Renal pelvis (tissue), 4 donors: ENCODE data around the gene TRAPPC2. TPM values are rescaled to one million over a fixed set of nuclear protein-coding genes. Genes with fewer than 3 reads are reported as not detected.
"Not testable (repeated sequence)": the region's sequence is repeated elsewhere in the genome, so short reads cannot be mapped to it uniquely, and the experiment has no call there.

ENCODE experiments used
- DNase-seq: peaks from one replicate; pipeline ENCODE4 v3.0.0-alpha.2; 2013
- polyA plus RNA-seq, 3 donors: library from polyadenylated mRNA; unstranded; fragments of 120-200 nt; gene quantifications; one replicate each; pipeline ENCODE4 v1.2.1, GENCODE V29; 2013; ENCODE audit not compliant: insufficient read length in 3 of 3

TRAPPC2 gene
- polyA plus RNA-seq, 3 donors: 12.4 to 28.6 (median 19.8) TPM

DNA sequence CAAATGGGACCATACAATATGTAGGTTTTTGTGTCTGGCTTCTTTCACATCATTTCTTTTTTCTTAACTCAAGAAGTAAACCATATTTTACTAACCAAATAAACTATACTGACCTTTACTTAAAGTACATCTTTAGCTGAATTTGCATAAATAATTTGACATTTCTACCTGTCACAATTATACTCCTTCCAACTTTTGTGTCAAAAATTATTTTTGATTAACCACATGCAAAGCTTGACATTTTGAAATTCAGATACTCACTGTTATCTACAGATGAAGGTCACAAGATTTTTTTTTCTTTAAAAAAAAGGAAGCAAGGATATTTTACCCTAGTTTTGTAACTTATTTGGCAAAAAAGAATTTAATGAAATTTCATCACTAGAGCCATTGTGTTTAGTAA lies 57.5 kb downstream of the TRAPPC2 start:
- DNase-seq: no peak

- no peak for DNase-seq
Measured at GRCh38 chrX:13673016-13673415, 61.4 kb downstream of the TRAPPC2 start.

- no peak for DNase-seq
Measured at GRCh38 chrX:13670197-13670596, 64.2 kb downstream of the TRAPPC2 start.

- DNase-seq: not testable (repeated sequence)
Measured at GRCh38 chrX:13669755-13670154, 64.7 kb downstream of the TRAPPC2 start.

DNA sequence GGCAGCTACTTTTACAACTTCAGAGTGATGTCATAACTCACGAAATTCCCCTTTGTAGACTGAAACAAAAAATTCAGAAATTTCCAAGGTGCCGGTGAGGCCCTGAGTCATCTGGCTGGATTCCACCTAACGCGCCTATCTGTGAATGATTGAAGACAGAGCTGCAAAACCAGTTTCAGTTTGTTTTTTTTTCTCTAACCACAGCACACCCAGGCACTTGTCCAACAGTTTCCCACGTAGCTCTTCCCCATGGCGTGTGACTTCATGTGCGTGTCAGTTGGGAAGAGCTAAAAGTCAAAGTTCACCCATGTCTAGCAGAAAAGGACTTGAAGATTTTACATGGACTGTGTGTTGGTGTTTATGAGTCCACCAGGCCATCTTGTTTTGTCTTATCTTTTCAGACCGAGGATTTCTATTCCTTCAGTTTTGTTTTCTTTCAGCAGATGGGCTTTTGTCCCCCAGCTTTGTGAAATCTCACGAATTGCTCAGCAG lies 65.1 kb downstream of the TRAPPC2 start:
- DNase-seq: peak; percentile 43

DNA sequence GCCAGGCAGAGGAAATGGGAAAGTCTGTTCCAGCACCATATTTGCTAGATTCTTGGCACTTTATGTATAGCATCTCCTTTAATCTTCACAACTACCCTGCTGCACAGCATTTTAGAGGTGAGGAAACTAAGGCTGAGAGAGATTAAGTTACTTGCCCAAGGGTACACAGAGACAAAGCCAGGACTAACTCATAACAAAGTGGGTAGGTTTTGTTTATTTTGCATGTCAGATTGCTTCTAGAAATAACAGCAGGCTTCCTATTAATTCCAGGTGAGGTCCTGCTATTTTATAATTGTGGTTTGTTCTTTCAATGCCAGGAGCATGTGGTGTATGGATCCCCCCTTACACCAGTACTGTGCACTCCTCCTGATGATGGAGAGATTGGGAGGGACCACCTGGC lies 66.5 kb downstream of the TRAPPC2 start:
- DNase-seq: no peak

DNA sequence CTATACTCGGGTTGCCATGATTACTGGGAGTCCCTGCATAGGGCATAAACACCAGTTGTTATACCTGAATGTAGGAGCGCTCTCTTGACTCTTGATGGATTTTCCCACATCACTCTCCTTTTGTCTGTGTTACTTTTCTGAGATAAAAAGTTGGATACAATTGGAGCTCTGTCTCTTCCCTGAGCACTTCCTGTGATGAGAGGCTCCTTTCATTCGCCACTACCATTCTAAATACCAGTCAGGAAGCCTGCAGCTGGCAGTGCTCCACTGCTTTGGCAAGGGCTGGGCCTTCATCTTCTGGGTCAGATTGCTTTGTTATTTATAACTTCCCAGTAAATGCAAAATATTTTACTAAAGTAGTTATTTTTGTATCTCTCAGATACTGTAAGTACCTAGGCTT lies 67.6 kb downstream of the TRAPPC2 start:
- DNase-seq: no peak

DNA sequence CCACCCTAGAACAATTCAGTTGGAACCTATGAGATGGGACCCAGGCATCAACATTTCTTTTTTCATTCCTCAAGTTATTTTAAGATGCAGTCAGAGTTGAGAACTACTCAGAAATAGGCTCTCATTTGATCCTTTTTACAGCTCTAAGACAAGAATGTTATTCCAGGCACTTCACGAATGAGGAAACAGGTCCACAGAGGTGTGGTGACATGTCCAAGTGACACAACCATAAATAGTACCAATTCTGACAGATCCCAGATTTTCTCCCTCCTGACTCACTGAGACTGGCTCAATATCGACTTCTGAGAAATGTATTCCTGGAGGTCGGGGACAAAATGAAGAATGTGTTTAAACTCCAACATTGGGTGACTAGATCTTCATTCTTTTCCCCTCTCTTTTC lies 70.4 kb downstream of the TRAPPC2 start:
- no peak for DNase-seq

DNA sequence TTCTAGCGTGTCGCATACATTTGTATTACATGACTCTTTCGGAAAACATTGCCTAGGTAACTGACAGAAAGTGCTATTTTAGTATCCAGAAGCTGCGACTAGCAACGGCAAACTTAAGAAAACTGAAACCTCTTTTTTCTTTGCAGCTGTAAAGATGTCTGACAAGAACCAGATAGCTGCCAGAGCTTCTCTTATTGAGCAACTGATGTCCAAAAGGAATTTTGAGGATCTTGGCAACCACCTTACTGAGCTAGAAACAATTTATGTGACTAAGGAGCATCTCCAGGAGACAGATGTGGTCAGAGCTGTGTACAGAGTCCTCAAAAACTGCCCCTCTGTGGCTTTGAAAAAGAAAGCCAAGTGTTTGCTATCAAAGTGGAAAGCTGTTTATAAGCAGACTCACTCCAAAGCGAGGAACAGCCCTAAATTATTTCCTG lies 72.0 kb downstream of the TRAPPC2 start:
- DNase-seq: no peak

Other genes starting within 250 kb of the TRAPPC2 start
- gene EGFL6, start 165.0 kb downstream of the TRAPPC2 start, polyA plus RNA-seq: 10 to 100 TPM; 17.0 to 19.8 (median 17.6) TPM
- 1 to 10 TPM; 4.8 to 7.1 (median 6.0) TPM for gene TCEANC, start 81.5 kb downstream of the TRAPPC2 start, polyA plus RNA-seq
- gene RAB9A, start 45.5 kb downstream of the TRAPPC2 start, polyA plus RNA-seq: 10 to 100 TPM; 23.2 to 24.9 (median 24.3) TPM
- gene OFD1, start 128 bp upstream of the TRAPPC2 start, polyA plus RNA-seq: 10 to 100 TPM; 36.3 to 71.2 (median 48.1) TPM
- gene GPM6B, start 82.5 kb upstream of the TRAPPC2 start, polyA plus RNA-seq: 10 to 100 TPM; 19.2 to 23.0 (median 21.4) TPM